H1 (cell line): ENCODE measurements around the gene PTCD3. TPM values are rescaled to one million over a fixed set of nuclear protein-coding genes. Genes with fewer than 3 reads are reported as not detected.

Experiments
- CTCF ChIA-PET: fragments of 300-600 bp; sonication (Branson Sonifier 250); formaldehyde crosslinking; loops from one replicate; lab custom pipeline; 2021; ENCODE audit not compliant: partially characterized antibody; lab: Charles Lee
- POLR2A ChIA-PET: fragments of 300-600 bp; sonication (Branson Sonifier 250); formaldehyde crosslinking; loops from one replicate; lab custom pipeline; 2021; ENCODE audit warnings: inconsistent platforms; ENCODE audit not compliant: partially characterized antibody; lab: Charles Lee
- DNase-seq, 2 experiments: peaks; one replicate each; pipeline versions ENCODE4 v3.0.0 to v3.0.0-alpha.2; 2010 to 2022; ENCODE audit warnings: low spot score in 2 of 2, low read depth in 1 of 2, mixed read lengths in 1 of 2
- FAIRE-seq: peaks from 2 replicates; lab custom pipeline; 2011; peaks lifted over from hg19 to GRCh38; lab: Jason Lieb, UNC
- H2AFZ ChIP-seq: 2 replicates; pipeline ENCODE4 v1.8.1; 2012; ENCODE audit warnings: low read length, inconsistent platforms
- H2AK5ac ChIP-seq: 2 replicates; pipeline ENCODE4 v1.6.1; 2013; ENCODE audit warnings: low read depth, low read length
- H2BK120ac ChIP-seq: replicated peaks from 2 replicates; pipeline ENCODE3; 2013; ENCODE audit warnings: low read depth, low read length, inconsistent platforms
- H2BK12ac ChIP-seq: 2 replicates; pipeline ENCODE4 v1.6.1; 2013; ENCODE audit warnings: low read depth, low read length
- H2BK15ac ChIP-seq: 2 replicates; pipeline ENCODE4 v1.6.1; 2013; ENCODE audit warnings: low read length
- H2BK20ac ChIP-seq: 2 replicates; pipeline ENCODE4 v1.6.1; 2013; ENCODE audit warnings: low read length
- H2BK5ac ChIP-seq: 2 replicates; pipeline ENCODE4 v1.6.1; 2013; ENCODE audit warnings: low read depth, low read length
- H3K14ac ChIP-seq: 2 replicates; pipeline ENCODE4 v1.6.1; 2013; ENCODE audit warnings: inconsistent platforms; ENCODE audit not compliant: insufficient read length
- H3K18ac ChIP-seq: 2 replicates; pipeline ENCODE4 v1.6.1; 2013; ENCODE audit warnings: low read length; ENCODE audit errors: extremely low read depth
- H3K23ac ChIP-seq: 2 replicates; pipeline ENCODE4 v1.6.1; 2013; ENCODE audit warnings: inconsistent platforms; ENCODE audit not compliant: insufficient read length
- H3K23me2 ChIP-seq: 2 replicates; pipeline ENCODE4 v1.6.1; 2013; ENCODE audit warnings: low read depth, low read length
- H3K27ac ChIP-seq: 2 replicates; pipeline ENCODE4 v1.6.1; 2011; ENCODE audit warnings: low read depth, low read length, inconsistent platforms
- H3K27me3 ChIP-seq, 4 experiments: replicated peaks in 1 of 4; 1 replicate in 1 of 4; 2 replicates in 3 of 4; pipeline versions ENCODE4 v1.6.1 to v1.8.1; 2011 to 2013; ENCODE audit warnings: low read length in 3 of 4, mild to moderate bottlenecking in 3 of 4, inconsistent platforms in 2 of 4, mixed read lengths in 2 of 4, moderate library complexity in 1 of 4; ENCODE audit not compliant: control insufficient read depth in 3 of 4, insufficient read depth in 3 of 4; ENCODE audit errors: extremely low read depth in 1 of 4
- H3K36me3 ChIP-seq, 4 experiments: 2 replicates each; pipeline versions ENCODE4 v1.6.1 to v1.8.1; 2011 to 2013; ENCODE audit warnings: mild to moderate bottlenecking in 4 of 4, low read length in 3 of 4, moderate library complexity in 2 of 4, control low read depth in 1 of 4, inconsistent platforms in 1 of 4; ENCODE audit not compliant: insufficient read depth in 4 of 4, control insufficient read depth in 2 of 4
- H3K4ac ChIP-seq: replicated peaks from 2 replicates; pipeline ENCODE3; 2013; ENCODE audit warnings: low read length, low read depth, mixed read lengths, inconsistent platforms; ENCODE audit not compliant: insufficient read length
- H3K4me1 ChIP-seq, 4 experiments: replicated peaks in 1 of 4; 1 replicate in 1 of 4; 2 replicates in 3 of 4; pipeline versions ENCODE4 v1.6.1 to v1.8.1; 2011 to 2013; ENCODE audit warnings: low read length in 3 of 4, inconsistent platforms in 2 of 4, mixed read lengths in 1 of 4; ENCODE audit not compliant: insufficient read depth in 4 of 4, control insufficient read depth in 3 of 4
- H3K4me2 ChIP-seq, 2 experiments: 2 replicates each; pipeline versions ENCODE4 v1.6.1 to v1.8.1; 2011 to 2013; ENCODE audit warnings: low read depth in 2 of 2, low read length in 2 of 2, control low read depth in 1 of 2, inconsistent platforms in 1 of 2, mild to moderate bottlenecking in 1 of 2; ENCODE audit not compliant: insufficient read depth in 1 of 2
- H3K4me3 ChIP-seq, 4 experiments: fragments of 200-600, 300-600 bp in 1 of 4; sonication (generic), shearing (Covaris generic), sonication (Bioruptor Twin) in 1 of 4; 2 replicates each; pipeline versions ENCODE4 v1.5.1 to v1.8.1; 2011 to 2016; ENCODE audit warnings: low read length in 4 of 4, low read depth in 3 of 4, control low read depth in 2 of 4, inconsistent platforms in 2 of 4, mild to moderate bottlenecking in 2 of 4, mixed read lengths in 1 of 4, moderate library complexity in 1 of 4; ENCODE audit not compliant: insufficient read depth in 2 of 4; ENCODE audit errors: extremely low read depth in 1 of 4
- H3K56ac ChIP-seq: replicated peaks from 2 replicates; pipeline ENCODE3; 2013; ENCODE audit warnings: low read depth, mild to moderate bottlenecking, mixed read lengths, low read length, inconsistent platforms; ENCODE audit not compliant: insufficient read length
- H3K79me1 ChIP-seq: 2 replicates; pipeline ENCODE4 v1.6.1; 2013; ENCODE audit warnings: low read depth, low read length, control low read depth
- H3K79me2 ChIP-seq, 2 experiments: 2 replicates each; pipeline versions ENCODE4 v1.6.1 to v1.8.1; 2012 to 2013; ENCODE audit warnings: low read length in 2 of 2, mild to moderate bottlenecking in 2 of 2, inconsistent platforms in 1 of 2; ENCODE audit not compliant: insufficient read depth in 2 of 2, control insufficient read depth in 1 of 2
- H3K9ac ChIP-seq, 4 experiments: replicated peaks in 1 of 4; 1 replicate in 1 of 4; 2 replicates in 3 of 4; pipeline versions ENCODE4 v1.6.1 to v1.8.1; 2011 to 2013; ENCODE audit warnings: low read depth in 3 of 4, low read length in 3 of 4, control low read depth in 2 of 4, mild to moderate bottlenecking in 2 of 4, moderate library complexity in 2 of 4, inconsistent platforms in 1 of 4; ENCODE audit errors: extremely low read depth in 1 of 4
- H3K9me3 ChIP-seq, 2 experiments: 2 replicates each; pipeline versions ENCODE4 v1.6.1 to v1.8.1; 2012 to 2013; ENCODE audit warnings: mild to moderate bottlenecking in 2 of 2, moderate library complexity in 2 of 2, control low read depth in 1 of 2, inconsistent platforms in 1 of 2, low read depth in 1 of 2, low read length in 1 of 2, mixed read lengths in 1 of 2; ENCODE audit not compliant: insufficient read depth in 2 of 2
- H4K20me1 ChIP-seq, 2 experiments: replicated peaks in 1 of 2; 2 replicates each; pipeline versions ENCODE3 to v1.8.1; 2011 to 2013; ENCODE audit warnings: inconsistent platforms in 2 of 2, low read length in 2 of 2, mild to moderate bottlenecking in 1 of 2; ENCODE audit not compliant: insufficient read depth in 2 of 2, control insufficient read depth in 1 of 2
- H4K5ac ChIP-seq: 2 replicates; pipeline ENCODE4 v1.6.1; 2013; ENCODE audit warnings: low read length, low read depth, mixed read lengths, inconsistent platforms; ENCODE audit not compliant: insufficient read length
- H4K8ac ChIP-seq: 2 replicates; pipeline ENCODE4 v1.8.0; 2013; ENCODE audit warnings: mild to moderate bottlenecking, moderate library complexity, low read length, inconsistent platforms; ENCODE audit not compliant: insufficient read depth; ENCODE audit errors: extremely low read depth
- H4K91ac ChIP-seq: replicated peaks from 2 replicates; pipeline ENCODE3; 2013; ENCODE audit warnings: low read length, mixed read lengths, inconsistent platforms; ENCODE audit not compliant: insufficient read length
- CBX8 ChIP-seq: fragments of 300-800, 300-1000 bp; sonication (generic); IDR thresholded peaks from 2 replicates; pipeline ENCODE4 v1.7.1; 2016; ENCODE audit warnings: low read depth, low read length, borderline replicate concordance
- CEBPB ChIP-seq: IDR thresholded peaks from 2 replicates; pipeline ENCODE4 v1.6.1; 2012; ENCODE audit warnings: low read depth, low read length
- WGBS, 2 experiments: shearing (Covaris generic) in 1 of 2; methylation state at CpG; one replicate each; pipeline versions ENCODE4 v1.1.6 to v1.1.7; 2013 to 2015; ENCODE audit warnings: low lambda C conversion rate in 2 of 2, mixed read lengths in 2 of 2, inconsistent platforms in 1 of 2, low coverage in 1 of 2, missing lambda C conversion rate in 1 of 2; ENCODE audit not compliant: insufficient replicate concordance in 2 of 2, insufficient coverage in 1 of 2, insufficient read length in 1 of 2; ENCODE audit errors: extremely low coverage in 1 of 2, missing lambda C conversion rate in 1 of 2; 5-methylcytosine and 5-hydroxymethylcytosine counted together
- polyA plus RNA-seq, 7 experiments: library from polyadenylated mRNA; depleted of rRNA in 3 of 7; stranded (reverse) in 5 of 7; unstranded in 2 of 7; fragments of >200 nt in 5 of 7; fragments of 200-250 nt in 2 of 7; gene quantifications; 1 replicate in 5 of 7; 2 replicates in 1 of 7; 4 replicates in 1 of 7; pipeline versions ENCODE4 v1.2.1 to v1.2.3, GENCODE V29; 2011 to 2013; ENCODE audit warnings: missing spikeins in 2 of 7, mixed read lengths in 2 of 7
- total RNA-seq: library from RNA; stranded (reverse); fragmentation: NEBNext Ultra II Directional; extraction: Animal tissue kit (Norgen Biotek cat#: 25700); gene quantifications from 2 replicates; pipeline ENCODE4 v1.2.1, GENCODE V29; 2021

Gene PTCD3
- total and polyA plus RNA-seq, 2 of the 8 experiments (the other 6 are each of a cell fraction or from before 2014, with no cell fraction given): 64.3 to 192 TPM

- peaks cover 5 to 10% of the 10 kb centered on the region in 2 experiments for H4K20me1 ChIP-seq
- ChIA-PET POLR2A (interaction anchor here (0.9 kb wide), 1 partner anchor 24 kb away, joined by 4 read pairs; the partner anchor contains the start of genes POLR1A and PTCD3), CTCF (interaction anchor here (0.8 to 5.7 kb wide), 3 partner anchors 7 to 15 kb away, joined by 3 to 27 read pairs (median 27); no protein-coding TSS in a partner anchor)
- no peaks in the 10 kb centered on the region for H3K4me1 ChIP-seq
- no peaks in the 10 kb centered on the region for H3K79me1 ChIP-seq
- no peak overlapping the region for H3K18ac ChIP-seq
- H2BK20ac ChIP-seq: no peak overlapping the region
- no peaks in the 10 kb centered on the region for H3K9me3 ChIP-seq
- no peak overlapping the region for H2BK120ac ChIP-seq
- FAIRE-seq (no peak), DNase-seq (no peak)
- no peak overlapping the region for H2AK5ac ChIP-seq
- no peak overlapping the region for H2AFZ ChIP-seq
- no peaks in the 10 kb centered on the region for H3K79me2 ChIP-seq
- no peak overlapping the region for H3K4me2 ChIP-seq
- no peak overlapping the region for H2BK12ac ChIP-seq
- no peak overlapping the region for H3K14ac ChIP-seq
- H2BK5ac ChIP-seq: no peak overlapping the region
- no peak overlapping the region for H3K23ac ChIP-seq
- no peak overlapping the region for H4K91ac ChIP-seq
- no peak overlapping the region for H3K4ac ChIP-seq
- no peak overlapping the region for H3K56ac ChIP-seq
- H2BK15ac ChIP-seq: no peak overlapping the region
- H3K27ac ChIP-seq: no peak overlapping the region
- H3K9ac ChIP-seq: no peak overlapping the region
- WGBS, 2 experiments: 88% methylated on average over 4 of the region's 4 CpGs; no CpG with 5 or more reads in 1 of the 2 experiments
- H4K8ac ChIP-seq: no peak overlapping the region
- H3K4me3 ChIP-seq: no peak overlapping the region
- H3K27me3 ChIP-seq: no peaks in the 10 kb centered on the region
- TF ChIP-seq CBX8 (no peak), CEBPB (no peak)
- peaks cover 0 to 65% (median 48%) of the 10 kb centered on the region in 4 experiments; a peak in 7 of 8 replicates for H3K36me3 ChIP-seq
- no peaks in the 10 kb centered on the region for H3K23me2 ChIP-seq
- H4K5ac ChIP-seq: no peak overlapping the region
Observed at GRCh38 chr2:86081724-86082123, 24.3 kb upstream of the PTCD3 start.
